CD4-positive, alpha-beta T cell treated with Interleukin-6 at 100 ng/mL for 8 hours (primary cell): ENCODE results near the gene NLRX1.
"Not testable (repeated sequence)": the region's sequence is repeated elsewhere in the genome, so short reads cannot be mapped to it uniquely, and the experiment has no call there.

Experiments used
- DNase-seq: peaks from one replicate; pipeline ENCODE4 v3.0.0-alpha.2; 2020; ENCODE audit warnings: mixed read lengths, low spot score

The NLRX1 gene

GRCh38 chr11:119210050-119210449, 41.5 kb downstream of the NLRX1 start:
- DNase-seq = no peak

GRCh38 chr11:119218141-119218878, 49.8 kb downstream of the NLRX1 start:
- no peak for DNase-seq

GRCh38 chr11:119222308-119222707, 53.8 kb downstream of the NLRX1 start:
- DNase-seq = no peak

- no peak for DNase-seq
Measured at GRCh38 chr11:119222891-119223290, 54.4 kb downstream of the NLRX1 start.

GRCh38 chr11:119223856-119224255, 55.3 kb downstream of the NLRX1 start:
- no peak for DNase-seq

- not testable (repeated sequence) for DNase-seq
Measured at GRCh38 chr11:119228535-119229287, 60.2 kb downstream of the NLRX1 start.

GRCh38 chr11:119229288-119229672, 60.8 kb downstream of the NLRX1 start:
- DNase-seq = no peak

- no peak for DNase-seq
Measured at GRCh38 chr11:119229741-119230140, 61.2 kb downstream of the NLRX1 start.
